ENCODE results near the gene RPTOR.
A peak's percentile ranks its signal among the peaks of the same experiment; 100 is the strongest.

Gene RPTOR

GRCh38 chr17:80925688-80926335 is 381.2 kb downstream of the RPTOR start:
- H3K4me1 ChIP-seq (ENCODE audit: control insufficient read depth, low read depth, low read length), result no peaks in the 10 kb centered on the region
- DNase-seq, result no peak
- no peak overlapping the region for H3K56ac ChIP-seq (ENCODE audit: low read length)
- H2AK5ac ChIP-seq (ENCODE audit: low read length), result no peak overlapping the region
- no peaks in the 10 kb centered on the region for H3K79me1 ChIP-seq (ENCODE audit: low read length)
- H3K4me2 ChIP-seq (ENCODE audit: low read length), result no peak overlapping the region
- H3K23ac ChIP-seq (ENCODE audit: low read length), result no peak overlapping the region
- no peak overlapping the region for H3K9ac ChIP-seq (ENCODE audit: low read length)
- no peak overlapping the region for H3K27ac ChIP-seq (ENCODE audit: low read depth, low read length)
- H3K27me3 ChIP-seq (ENCODE audit: insufficient read depth, low read length, poor library complexity), result no peaks in the 10 kb centered on the region
- no peak overlapping the region for H3K4me3 ChIP-seq (ENCODE audit: low read length)
- H2BK120ac ChIP-seq (ENCODE audit: low read depth, low read length), result no peak overlapping the region
- no peak overlapping the region for H4K8ac ChIP-seq (ENCODE audit: low read depth, low read length)
- no peaks in the 10 kb centered on the region for H3K36me3 ChIP-seq (ENCODE audit: control insufficient read depth, insufficient read depth, low read length)
- no peak overlapping the region for H3K4ac ChIP-seq (ENCODE audit: low read depth, low read length)
- no peak overlapping the region for H4K5ac ChIP-seq (ENCODE audit: low read length)
- H3K79me2 ChIP-seq (ENCODE audit: control insufficient read depth, insufficient read depth, low read length), result no peaks in the 10 kb centered on the region
- no peak overlapping the region for H3K18ac ChIP-seq (ENCODE audit: low read length)
- no CpG with 5 or more reads among the region's 18 CpGs for WGBS (ENCODE audit: extremely low coverage, insufficient coverage, low lambda C conversion rate)
- no peak overlapping the region for H2BK5ac ChIP-seq (ENCODE audit: low read length)
- H2BK15ac ChIP-seq (replicated peaks; ENCODE audit: low read depth), result no peak overlapping the region

- no peak overlapping the region for H3K4me2 ChIP-seq (ENCODE audit: low read length)
- H3K56ac ChIP-seq (ENCODE audit: low read length), result no peak overlapping the region
- H3K18ac ChIP-seq (ENCODE audit: low read length), result no peak overlapping the region
- peak; percentile 29 for DNase-seq
- no peak overlapping the region for H2BK120ac ChIP-seq (ENCODE audit: low read depth, low read length)
- no peak overlapping the region for H2AK5ac ChIP-seq (ENCODE audit: low read length)
- H3K23ac ChIP-seq (ENCODE audit: low read length), result no peak overlapping the region
- no peaks in the 10 kb centered on the region for H3K4me1 ChIP-seq (ENCODE audit: control insufficient read depth, low read depth, low read length)
- H3K27me3 ChIP-seq (ENCODE audit: insufficient read depth, low read length, poor library complexity), result no peaks in the 10 kb centered on the region
- no peak overlapping the region for H2BK5ac ChIP-seq (ENCODE audit: low read length)
- H3K79me1 ChIP-seq (ENCODE audit: low read length), result no peaks in the 10 kb centered on the region
- no peak overlapping the region for H4K8ac ChIP-seq (ENCODE audit: low read depth, low read length)
- H4K5ac ChIP-seq (ENCODE audit: low read length), result no peak overlapping the region
- no peaks in the 10 kb centered on the region for H3K36me3 ChIP-seq (ENCODE audit: control insufficient read depth, insufficient read depth, low read length)
- H3K4me3 ChIP-seq (ENCODE audit: low read length), result no peak overlapping the region
- no CpG with 5 or more reads among the region's 15 CpGs for WGBS (ENCODE audit: extremely low coverage, insufficient coverage, low lambda C conversion rate)
- no peak overlapping the region for H3K4ac ChIP-seq (ENCODE audit: low read depth, low read length)
- H3K9ac ChIP-seq (ENCODE audit: low read length), result no peak overlapping the region
- no peak overlapping the region for H3K27ac ChIP-seq (ENCODE audit: low read depth, low read length)
- no peaks in the 10 kb centered on the region for H3K79me2 ChIP-seq (ENCODE audit: control insufficient read depth, insufficient read depth, low read length)
- no peak overlapping the region for H2BK15ac ChIP-seq (replicated peaks; ENCODE audit: low read depth)
Measured at GRCh38 chr17:80926591-80927250, 382.1 kb downstream of the RPTOR start.

GRCh38 chr17:80927791-80928216 is 383.2 kb downstream of the RPTOR start:
- Histone ChIP-seq H3K36me3 (ENCODE audit: control insufficient read depth, insufficient read depth, low read length) (no peaks in the 10 kb centered on the region), H2BK15ac (replicated peaks; ENCODE audit: low read depth) (no peak overlapping the region), H3K56ac (ENCODE audit: low read length) (no peak overlapping the region), H3K18ac (ENCODE audit: low read length) (no peak overlapping the region), H2BK5ac (ENCODE audit: low read length) (no peak overlapping the region), H2BK120ac (ENCODE audit: low read depth, low read length) (no peak overlapping the region), H3K23ac (ENCODE audit: low read length) (no peak overlapping the region), H4K8ac (ENCODE audit: low read depth, low read length) (no peak overlapping the region), H3K27ac (ENCODE audit: low read depth, low read length) (no peak overlapping the region), H3K79me1 (ENCODE audit: low read length) (no peaks in the 10 kb centered on the region), H2AK5ac (ENCODE audit: low read length) (no peak overlapping the region), H3K27me3 (ENCODE audit: insufficient read depth, low read length, poor library complexity) (no peaks in the 10 kb centered on the region), H3K4ac (ENCODE audit: low read depth, low read length) (no peak overlapping the region), H4K5ac (ENCODE audit: low read length) (no peak overlapping the region), H3K4me2 (ENCODE audit: low read length) (no peak overlapping the region), H3K9ac (ENCODE audit: low read length) (no peak overlapping the region), H3K4me1 (ENCODE audit: control insufficient read depth, low read depth, low read length) (no peaks in the 10 kb centered on the region), H3K79me2 (ENCODE audit: control insufficient read depth, insufficient read depth, low read length) (no peaks in the 10 kb centered on the region), H3K4me3 (ENCODE audit: low read length) (no peak overlapping the region)
- WGBS (ENCODE audit: extremely low coverage, insufficient coverage, low lambda C conversion rate), result no CpG with 5 or more reads among the region's 11 CpGs
- DNase-seq, result peak; percentile 83

- WGBS (ENCODE audit: extremely low coverage, insufficient coverage, low lambda C conversion rate), result no CpG with 5 or more reads among the region's 13 CpGs
- H3K23ac ChIP-seq (ENCODE audit: low read length), result no peak overlapping the region
- no peak overlapping the region for H2AK5ac ChIP-seq (ENCODE audit: low read length)
- no peak overlapping the region for H3K4me2 ChIP-seq (ENCODE audit: low read length)
- no peak overlapping the region for H4K5ac ChIP-seq (ENCODE audit: low read length)
- no peak overlapping the region for H3K27ac ChIP-seq (ENCODE audit: low read depth, low read length)
- no peak overlapping the region for H3K4ac ChIP-seq (ENCODE audit: low read depth, low read length)
- DNase-seq, result no peak
- no peak overlapping the region for H2BK5ac ChIP-seq (ENCODE audit: low read length)
- H3K79me2 ChIP-seq (ENCODE audit: control insufficient read depth, insufficient read depth, low read length), result no peaks in the 10 kb centered on the region
- H3K9ac ChIP-seq (ENCODE audit: low read length), result no peak overlapping the region
- no peak overlapping the region for H3K56ac ChIP-seq (ENCODE audit: low read length)
- no peaks in the 10 kb centered on the region for H3K36me3 ChIP-seq (ENCODE audit: control insufficient read depth, insufficient read depth, low read length)
- H4K8ac ChIP-seq (ENCODE audit: low read depth, low read length), result no peak overlapping the region
- no peak overlapping the region for H2BK120ac ChIP-seq (ENCODE audit: low read depth, low read length)
- H3K79me1 ChIP-seq (ENCODE audit: low read length), result no peaks in the 10 kb centered on the region
- H3K18ac ChIP-seq (ENCODE audit: low read length), result no peak overlapping the region
- no peak overlapping the region for H2BK15ac ChIP-seq (replicated peaks; ENCODE audit: low read depth)
- no peaks in the 10 kb centered on the region for H3K4me1 ChIP-seq (ENCODE audit: control insufficient read depth, low read depth, low read length)
- no peak overlapping the region for H3K4me3 ChIP-seq (ENCODE audit: low read length)
- H3K27me3 ChIP-seq (ENCODE audit: insufficient read depth, low read length, poor library complexity), result no peaks in the 10 kb centered on the region
Measured at GRCh38 chr17:80929449-80929848, 384.8 kb downstream of the RPTOR start.

- no peak overlapping the region for H2BK5ac ChIP-seq (ENCODE audit: low read length)
- no peak overlapping the region for H3K9ac ChIP-seq (ENCODE audit: low read length)
- no CpG with 5 or more reads among the region's 16 CpGs for WGBS (ENCODE audit: extremely low coverage, insufficient coverage, low lambda C conversion rate)
- no peaks in the 10 kb centered on the region for H3K4me1 ChIP-seq (ENCODE audit: control insufficient read depth, low read depth, low read length)
- H3K27me3 ChIP-seq (ENCODE audit: insufficient read depth, low read length, poor library complexity), result no peaks in the 10 kb centered on the region
- no peaks in the 10 kb centered on the region for H3K79me2 ChIP-seq (ENCODE audit: control insufficient read depth, insufficient read depth, low read length)
- H3K23ac ChIP-seq (ENCODE audit: low read length), result no peak overlapping the region
- no peak overlapping the region for H4K5ac ChIP-seq (ENCODE audit: low read length)
- no peak overlapping the region for H4K8ac ChIP-seq (ENCODE audit: low read depth, low read length)
- H3K18ac ChIP-seq (ENCODE audit: low read length), result no peak overlapping the region
- no peak overlapping the region for H3K4me2 ChIP-seq (ENCODE audit: low read length)
- H3K4ac ChIP-seq (ENCODE audit: low read depth, low read length), result no peak overlapping the region
- H3K36me3 ChIP-seq (ENCODE audit: control insufficient read depth, insufficient read depth, low read length), result no peaks in the 10 kb centered on the region
- H3K56ac ChIP-seq (ENCODE audit: low read length), result no peak overlapping the region
- DNase-seq, result no peak
- no peak overlapping the region for H2AK5ac ChIP-seq (ENCODE audit: low read length)
- no peak overlapping the region for H2BK120ac ChIP-seq (ENCODE audit: low read depth, low read length)
- H3K27ac ChIP-seq (ENCODE audit: low read depth, low read length), result no peak overlapping the region
- no peaks in the 10 kb centered on the region for H3K79me1 ChIP-seq (ENCODE audit: low read length)
- no peak overlapping the region for H3K4me3 ChIP-seq (ENCODE audit: low read length)
- H2BK15ac ChIP-seq (replicated peaks; ENCODE audit: low read depth), result no peak overlapping the region
Measured at GRCh38 chr17:80930335-80931279, 386.0 kb downstream of the RPTOR start.

All from mesendoderm (in vitro differentiated cells).